NT2/D1 (cell line): ENCODE measurements around the gene LANCL1.

Experiments used
- YY1 ChIP-seq: IDR thresholded peaks from 2 replicates; pipeline ENCODE4 v1.6.1; 2011; ENCODE audit not compliant: insufficient read length, insufficient read depth
- ZNF274 ChIP-seq: IDR thresholded peaks from 2 replicates; pipeline ENCODE4 v1.6.1; 2011; ENCODE audit warnings: mild to moderate bottlenecking, low read depth, low read length

GRCh38 chr2:210442878-210443277, 33.7 kb downstream of the LANCL1 start:
- TF ChIP-seq ZNF274 = no peak
- TF ChIP-seq YY1 = no peak
